HG03064 (cell line): ENCODE results near the gene NCR2.

Source experiments
- ATAC-seq: cut with Tn5 transposase; IDR thresholded peaks from one replicate; pipeline ENCODE4 v1.9.1; 2021; ENCODE audit warnings: low read depth; ENCODE audit not compliant: unreplicated experiment

Gene NCR2

DNA sequence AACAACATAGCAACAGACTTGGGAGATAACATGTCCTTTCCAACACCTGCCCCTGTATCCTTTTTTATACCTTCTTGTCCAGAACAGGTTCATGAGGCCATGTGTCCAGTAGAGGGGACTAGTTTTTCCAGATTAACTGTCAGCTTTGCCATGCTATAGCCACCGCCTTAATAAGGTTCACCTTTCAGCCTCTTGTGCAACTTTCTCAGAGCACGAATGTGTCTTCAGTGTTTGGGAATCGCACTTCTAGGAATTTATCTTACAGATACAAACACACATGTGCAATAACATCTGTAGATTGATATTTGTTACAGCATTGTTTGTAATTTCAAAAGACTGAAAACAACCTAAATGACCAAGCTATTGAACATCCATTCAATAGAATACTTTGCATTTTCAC is 21.4 kb downstream of the NCR2 start:
- no peak for ATAC-seq

DNA sequence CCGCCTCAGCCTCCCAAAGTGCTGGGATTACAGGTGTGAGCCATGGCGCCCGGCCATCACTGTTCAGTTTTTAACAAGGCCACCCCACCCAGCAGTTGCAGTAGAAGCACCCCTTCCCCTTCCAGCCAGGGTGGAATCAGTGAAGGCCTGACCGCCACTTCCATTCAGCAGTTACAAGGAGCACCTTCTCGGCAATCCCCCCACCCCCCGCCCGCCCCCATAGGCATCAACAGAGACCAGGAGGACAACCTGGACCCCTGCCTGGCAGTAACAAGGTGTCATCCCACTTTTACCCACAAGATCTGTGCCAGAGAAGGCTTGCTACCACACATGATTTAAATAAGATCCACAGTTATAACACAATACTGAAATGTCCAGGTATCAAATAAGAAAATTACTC is 23.1 kb downstream of the NCR2 start:
- ATAC-seq: no peak

DNA sequence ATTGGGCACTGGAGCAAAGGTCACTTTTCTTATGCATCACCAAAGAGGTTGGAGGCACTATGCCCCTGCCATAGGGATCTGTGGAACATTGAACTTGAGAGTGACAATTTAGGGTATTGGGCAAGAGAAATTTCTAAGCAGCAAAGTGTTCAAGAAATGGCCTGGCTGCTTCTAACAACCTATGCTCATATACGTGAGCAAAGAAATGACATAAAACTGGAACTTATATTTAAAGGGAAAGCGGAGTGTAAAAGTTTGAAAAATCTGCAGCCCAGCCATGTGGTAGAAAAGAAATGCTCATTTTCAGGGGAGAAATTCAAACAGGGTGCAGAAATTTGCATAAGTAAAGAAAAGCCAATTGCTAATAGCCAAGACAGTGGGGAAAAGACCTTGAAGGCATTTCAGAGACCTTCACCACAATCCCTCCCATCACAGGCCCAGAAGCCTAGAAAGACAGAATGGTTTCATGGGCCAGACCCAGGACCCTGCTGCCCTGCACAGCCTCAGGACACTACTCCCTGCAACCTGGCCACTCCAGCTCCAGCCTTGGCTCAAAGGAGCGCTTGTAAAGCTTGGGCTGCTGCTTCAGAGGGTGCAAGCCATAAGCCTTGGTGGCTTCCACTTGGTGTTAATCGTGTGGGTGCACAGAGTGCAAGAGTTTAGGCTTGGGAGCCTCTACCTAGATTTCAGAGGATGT is 24.4 kb downstream of the NCR2 start:
- ATAC-seq: no peak

DNA sequence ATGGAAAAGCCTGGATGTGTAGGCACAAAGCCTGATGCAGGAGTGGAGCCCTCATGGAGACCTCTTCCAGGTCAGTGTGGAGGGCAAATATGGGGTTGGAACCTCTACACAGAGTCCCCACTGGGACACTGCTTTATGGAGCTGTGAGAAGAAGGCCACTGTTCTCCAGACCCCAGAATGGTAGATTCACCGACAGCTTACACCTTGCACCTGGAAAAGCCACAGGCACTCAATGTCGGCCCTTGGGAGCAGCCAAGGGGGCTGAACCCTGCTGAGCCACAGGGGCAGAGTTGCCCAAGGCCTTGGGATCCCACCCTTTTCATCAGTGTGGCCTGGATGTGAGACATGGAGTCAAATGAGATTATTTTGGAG is 24.9 kb downstream of the NCR2 start:
- ATAC-seq: no peak

DNA sequence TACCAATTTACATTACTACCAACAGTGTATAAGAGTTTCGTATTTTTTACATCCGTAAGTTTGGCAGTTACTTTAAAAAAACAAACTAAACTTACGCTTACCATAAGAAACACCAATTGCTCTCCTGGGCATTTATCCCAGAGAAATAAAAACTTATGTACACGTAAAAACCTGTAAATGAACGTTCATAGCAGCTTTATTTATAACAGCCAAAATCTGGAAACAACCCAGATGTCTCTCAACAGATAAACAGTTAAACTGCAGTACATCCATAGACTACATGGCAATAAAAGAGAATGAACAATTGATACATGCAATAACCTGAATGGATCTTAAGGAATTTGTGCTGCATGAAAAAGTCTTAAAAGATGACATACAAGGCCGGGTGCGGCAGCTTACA is 30.7 kb downstream of the NCR2 start:
- ATAC-seq: no peak

DNA sequence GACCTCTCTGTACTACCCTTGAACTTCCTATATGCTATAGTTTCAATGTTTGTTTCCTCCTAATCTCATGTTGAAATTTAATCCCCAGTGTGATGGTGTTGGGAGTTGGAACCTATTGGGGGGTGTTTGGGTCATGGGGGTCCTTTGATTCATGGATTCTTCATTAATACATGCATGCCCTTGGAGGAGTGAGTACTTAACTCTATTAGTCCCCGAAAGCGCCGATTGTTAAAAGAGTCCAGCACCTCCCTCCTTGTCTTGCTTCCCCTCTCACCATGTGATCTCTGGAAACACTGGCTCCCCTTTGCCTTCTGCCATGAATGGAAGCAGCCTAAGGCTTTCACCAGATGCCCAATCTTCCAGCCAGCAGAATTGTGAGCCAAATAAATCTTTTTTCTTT is 31.7 kb downstream of the NCR2 start:
- no peak for ATAC-seq

DNA sequence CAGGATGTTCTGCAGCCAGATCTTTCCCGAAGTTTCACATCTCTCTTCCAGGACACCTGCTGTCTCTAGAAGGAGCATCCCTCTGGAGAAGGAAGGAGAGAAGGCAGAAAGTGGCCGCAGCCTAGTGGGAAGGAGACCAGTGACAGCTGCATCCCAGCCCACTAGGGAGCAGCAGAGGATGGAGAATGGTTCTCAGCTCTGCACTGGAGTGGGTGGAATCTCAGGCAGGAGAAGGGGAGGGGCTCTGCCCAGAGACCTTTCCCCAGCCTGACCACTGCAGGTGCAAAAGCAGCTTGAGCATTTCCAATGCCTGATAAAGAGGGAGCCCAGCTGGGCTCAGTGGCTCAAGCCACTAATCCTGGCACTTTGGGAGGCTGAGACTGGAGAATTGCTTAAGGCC is 32.3 kb downstream of the NCR2 start:
- ATAC-seq: no peak

DNA sequence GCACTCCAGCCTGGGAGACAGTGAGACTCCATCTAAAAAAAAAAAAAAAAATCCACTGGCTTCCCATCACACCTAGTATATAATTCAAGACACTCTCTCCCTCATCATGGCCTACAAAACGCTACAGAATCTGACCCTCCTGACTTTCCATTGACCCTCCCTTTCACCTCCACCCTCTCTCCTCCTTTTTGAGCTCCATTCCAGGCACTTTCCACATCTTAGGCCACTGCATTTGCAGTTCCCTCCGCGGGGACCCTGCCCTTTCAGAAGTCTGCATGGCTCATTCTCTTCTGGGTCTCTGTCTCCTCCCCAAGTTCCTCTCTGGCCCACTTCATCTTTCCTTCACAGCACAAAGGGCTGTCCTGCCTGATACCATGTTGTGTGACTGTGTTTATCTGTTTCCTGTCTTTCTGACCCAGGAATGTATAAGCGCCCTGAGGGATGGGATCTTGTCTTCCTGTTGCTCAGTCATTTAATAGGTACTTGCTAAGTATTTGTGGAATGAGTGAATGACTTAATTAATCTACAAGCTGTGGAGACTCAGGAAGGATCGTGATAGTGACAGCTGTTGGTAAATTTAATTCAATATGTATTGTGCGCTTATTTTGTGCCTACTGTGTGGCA is 35.2 kb downstream of the NCR2 start:
- ATAC-seq: no peak

DNA sequence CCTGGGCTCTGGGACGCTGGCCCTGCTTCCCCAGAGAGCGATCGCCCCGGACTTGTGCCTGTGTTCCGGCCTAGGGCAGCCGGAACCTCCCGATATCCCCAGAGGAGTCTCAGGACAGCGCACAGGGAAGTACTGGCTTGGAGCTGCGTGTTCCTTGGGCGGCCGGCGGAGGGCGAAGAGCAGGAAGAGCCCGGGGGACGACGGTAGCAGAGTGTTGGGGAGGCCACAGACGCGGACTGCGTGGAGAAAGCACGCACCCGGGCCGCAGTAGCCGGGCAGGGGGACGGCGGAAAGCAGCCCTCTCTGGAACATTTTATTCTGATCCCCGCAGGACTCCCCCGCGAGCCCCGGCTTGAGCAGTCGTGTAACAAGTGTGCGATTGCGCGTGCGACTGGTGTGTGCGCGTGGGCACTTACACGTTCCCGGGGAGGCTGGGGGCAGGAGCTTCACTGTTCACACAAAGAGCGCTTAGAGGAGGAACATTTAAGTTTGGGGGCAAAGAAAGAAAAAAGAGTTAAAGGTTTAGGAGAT is 36.1 kb downstream of the NCR2 start:
- no peak for ATAC-seq

DNA sequence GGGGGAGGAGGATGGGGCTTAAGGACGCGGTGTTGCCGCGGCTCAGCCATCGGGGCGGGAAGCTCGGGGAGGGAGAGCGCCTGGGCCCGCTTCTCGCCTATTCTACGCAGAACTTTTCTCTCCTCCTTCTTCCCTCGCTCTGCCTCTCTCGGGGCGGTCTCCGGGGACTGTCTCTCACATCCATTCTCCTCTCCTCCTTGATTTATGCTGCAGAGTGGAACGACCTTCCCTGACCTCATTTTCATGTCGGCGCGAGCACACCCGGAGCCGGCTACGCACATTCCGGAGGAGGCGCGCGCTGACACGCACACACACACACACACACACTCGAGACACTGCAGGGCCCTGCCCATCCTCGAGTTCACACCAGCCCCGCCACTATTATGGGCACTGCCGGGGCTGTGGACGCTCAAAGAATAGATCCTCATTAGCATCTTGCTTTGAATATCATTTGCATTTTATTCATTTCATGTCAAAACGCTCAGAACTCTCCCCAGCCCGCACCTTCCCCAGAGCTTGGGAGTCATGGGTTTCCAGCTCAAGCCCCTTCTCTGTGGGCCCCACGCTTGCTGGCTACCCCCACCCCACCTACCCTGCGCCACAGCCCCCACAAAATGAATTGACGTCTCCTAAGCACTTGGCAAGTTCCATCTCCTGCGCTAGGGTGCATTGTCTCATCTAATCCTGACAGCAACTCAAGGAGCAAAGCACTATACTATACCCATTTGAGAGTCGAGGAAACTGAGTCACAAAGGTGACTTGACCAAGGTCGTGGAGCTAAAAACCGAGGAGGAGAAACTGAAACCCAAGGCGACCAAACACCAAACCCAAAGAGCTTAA is 36.8 kb downstream of the NCR2 start:
- no peak for ATAC-seq

DNA sequence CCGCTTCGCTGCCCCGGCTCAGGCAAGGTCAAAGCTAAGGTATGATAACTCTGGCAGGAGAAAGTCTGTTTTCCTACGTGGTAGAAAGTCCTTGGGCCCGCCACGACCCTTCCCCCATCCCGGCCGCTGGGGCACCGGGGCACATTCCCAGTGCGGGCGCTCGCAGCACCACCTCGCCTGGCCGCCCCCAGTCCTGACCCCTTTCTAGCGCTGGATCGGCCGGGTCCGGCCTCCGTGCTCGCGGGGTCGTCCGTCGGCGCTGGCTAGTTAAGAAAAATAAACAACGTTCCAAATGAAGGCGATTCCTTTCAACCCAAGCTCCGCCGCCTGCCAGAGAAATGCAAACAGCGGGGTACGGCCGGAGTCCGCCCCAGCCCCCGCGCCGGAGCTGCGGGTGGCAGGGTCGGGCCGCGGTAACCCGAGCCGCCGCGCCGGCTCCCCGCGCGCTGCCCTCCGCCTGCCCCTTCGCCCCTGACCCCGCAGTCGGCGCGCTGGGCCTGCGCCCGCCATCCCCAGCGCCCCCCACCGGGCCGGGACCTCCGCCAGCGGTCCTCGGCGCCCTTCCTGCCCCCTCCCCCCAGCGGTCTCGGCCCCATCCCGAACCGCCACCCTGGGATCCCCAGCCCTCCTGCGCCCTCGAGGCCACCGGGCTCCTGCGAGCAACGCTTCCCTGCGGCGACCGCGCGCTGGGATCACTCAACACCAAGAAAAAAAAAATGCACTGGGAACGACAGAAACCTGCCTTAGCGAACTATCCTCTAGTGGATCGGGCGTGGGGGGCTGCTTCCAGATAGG is 37.6 kb downstream of the NCR2 start:
- no peak for ATAC-seq

DNA sequence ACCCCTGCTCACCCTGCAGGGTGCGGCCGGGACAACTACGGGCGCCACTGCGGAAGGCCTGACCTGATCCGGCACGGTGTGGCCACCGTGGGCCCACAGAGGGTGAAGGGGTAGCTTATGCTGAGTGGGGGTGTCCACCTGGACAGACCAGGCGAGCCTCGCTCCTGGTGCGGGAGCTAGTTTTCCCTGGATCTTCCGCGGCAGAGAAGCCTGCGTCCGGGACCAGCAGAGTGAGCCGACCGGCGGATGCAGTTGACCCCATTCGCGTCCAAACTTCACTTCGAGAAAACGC is 38.2 kb downstream of the NCR2 start:
- no peak for ATAC-seq

DNA sequence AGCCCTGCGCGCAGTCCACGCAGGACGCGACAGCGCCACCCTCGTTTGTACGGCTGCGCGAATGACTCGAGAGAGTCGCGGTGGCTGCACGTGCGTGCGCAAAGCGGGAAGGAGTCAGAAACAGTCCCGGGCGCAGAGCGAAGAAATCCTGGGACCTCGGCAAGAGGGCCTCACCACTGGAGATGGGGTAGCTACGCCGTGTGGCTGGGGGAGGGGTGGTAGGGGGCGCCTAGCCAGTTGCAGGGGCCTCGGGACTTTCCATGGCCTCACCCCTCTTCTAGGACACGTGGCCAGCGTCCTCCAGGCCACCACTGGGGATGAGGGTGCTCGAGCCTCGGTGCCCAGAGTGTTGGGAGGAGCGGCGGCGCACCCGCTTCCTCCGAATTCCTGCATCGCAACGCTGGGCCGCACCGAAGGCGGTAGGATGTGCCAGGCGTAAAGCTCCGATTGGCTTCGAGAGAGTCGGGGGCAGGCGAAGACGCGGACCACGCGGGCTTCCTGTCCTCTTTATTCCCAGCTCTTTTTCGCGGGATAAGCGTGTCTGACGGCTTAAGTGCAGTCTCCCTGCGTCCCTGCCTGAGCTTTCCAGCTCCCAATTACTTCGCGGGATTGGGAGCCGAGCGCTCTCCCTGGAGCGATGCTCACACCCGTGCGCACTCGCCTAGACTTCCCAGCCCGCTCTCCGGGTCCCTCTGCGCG is 38.7 kb downstream of the NCR2 start:
- no peak for ATAC-seq

DNA sequence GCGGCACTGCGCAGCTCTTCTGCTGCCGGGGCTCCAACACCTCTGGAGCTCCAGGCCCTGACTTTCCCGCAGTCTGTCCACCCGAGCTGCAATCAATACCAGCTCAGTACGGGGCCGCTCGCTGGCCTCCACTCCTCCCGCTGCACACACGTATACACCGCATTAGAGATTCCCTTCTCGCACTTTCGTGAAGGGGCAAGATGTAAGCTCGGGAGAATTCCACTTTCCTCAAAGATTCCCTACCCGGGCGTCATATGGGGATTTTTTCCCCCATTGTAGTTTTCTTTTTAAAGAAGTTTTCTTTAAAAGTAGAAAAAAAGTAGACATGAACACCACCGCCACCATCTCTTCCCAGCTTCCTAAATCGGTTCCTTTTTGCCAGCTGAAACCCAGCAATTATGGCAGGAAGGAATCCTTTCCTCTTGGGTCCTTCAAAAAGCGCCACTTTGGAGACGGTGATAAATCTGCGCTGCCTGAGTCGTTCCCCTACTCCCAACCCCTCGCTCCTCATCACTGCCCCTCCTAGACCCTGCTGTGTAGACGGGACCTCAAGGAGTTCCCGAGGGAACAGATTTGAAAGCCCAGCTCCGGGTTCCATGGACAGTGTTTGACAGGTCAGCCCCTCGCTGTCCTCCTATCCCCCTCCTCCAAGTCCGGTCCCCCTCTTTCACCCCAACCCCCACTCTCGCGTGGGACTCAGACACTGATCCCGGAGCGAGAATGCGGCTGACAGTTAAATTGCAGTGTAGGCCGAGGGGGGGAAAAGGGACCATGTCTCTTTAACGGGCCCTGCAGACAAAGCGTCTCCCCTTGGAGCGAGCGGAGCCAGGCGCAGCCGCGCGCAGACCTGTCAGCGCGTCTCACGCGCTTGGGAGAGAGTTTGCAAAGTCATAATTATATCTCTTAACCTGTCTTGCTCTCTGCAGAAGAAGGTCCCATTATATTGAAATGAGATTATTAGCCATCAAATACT is 39.5 kb downstream of the NCR2 start:
- ATAC-seq: no peak

DNA sequence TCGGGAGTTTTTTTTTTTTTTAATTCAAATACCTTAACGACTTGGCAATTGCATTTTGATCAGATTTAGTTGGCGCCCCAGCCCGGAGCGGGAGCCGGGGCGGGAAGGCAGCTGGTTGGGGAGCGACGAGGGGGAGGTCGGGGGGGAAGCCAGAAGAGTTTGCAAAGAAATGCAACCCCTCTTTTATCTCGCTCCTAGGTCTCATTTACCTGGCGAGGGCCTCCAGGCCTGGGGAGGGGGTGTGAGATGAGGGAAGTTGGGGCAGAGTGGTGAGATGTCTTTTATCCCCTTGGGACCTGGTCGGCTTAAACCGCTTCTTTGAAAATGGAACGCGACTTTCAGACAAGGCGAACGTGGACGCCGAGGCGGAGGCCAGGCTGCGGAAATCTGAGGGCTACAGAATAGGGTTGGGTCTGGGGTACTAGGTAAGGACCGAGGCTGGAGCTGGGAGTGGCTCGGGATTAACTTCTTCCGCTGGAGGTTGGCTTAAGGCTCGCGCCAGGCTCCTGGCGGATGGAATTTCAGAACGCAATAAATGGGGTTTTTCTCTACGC is 40.3 kb downstream of the NCR2 start:
- no peak for ATAC-seq

DNA sequence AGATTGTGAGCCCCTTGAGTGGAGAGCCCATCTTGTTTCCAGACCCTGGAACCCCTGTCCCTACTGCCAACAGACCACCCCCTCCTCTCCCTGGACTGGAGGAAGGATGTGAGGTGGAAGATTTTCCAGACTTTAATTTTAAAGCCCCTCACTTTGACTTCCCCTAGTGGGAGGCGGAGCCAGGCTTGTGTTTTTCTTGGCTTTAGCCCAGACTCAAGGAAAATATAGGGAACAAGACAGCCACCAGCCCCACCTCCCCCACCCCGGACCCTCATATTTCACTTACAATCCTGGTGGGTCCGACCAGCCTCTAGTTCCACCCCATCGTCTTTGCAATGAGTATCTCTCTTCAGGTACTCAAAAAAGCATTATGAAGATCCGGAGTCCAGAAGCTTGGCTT is 40.8 kb downstream of the NCR2 start:
- ATAC-seq: no peak

DNA sequence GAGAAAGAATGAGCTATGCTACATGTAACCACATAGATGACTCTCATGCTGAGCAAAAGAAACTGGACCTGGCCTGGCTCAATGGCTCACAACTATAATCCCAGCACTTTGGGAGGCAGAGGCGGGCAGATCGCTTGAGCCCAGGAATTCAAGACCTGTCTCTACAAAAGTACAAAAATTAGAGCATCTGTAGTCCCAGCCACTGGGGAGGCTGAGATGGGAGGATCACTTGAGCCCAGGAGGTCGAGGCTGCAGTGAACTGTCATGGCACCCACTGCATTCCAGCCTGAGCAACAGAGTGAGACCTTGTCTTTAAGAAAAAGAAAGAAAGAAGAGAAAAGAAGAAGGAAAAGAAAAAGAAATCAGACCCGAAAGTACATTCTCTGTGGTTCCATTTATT is 41.7 kb downstream of the NCR2 start:
- ATAC-seq: no peak

DNA sequence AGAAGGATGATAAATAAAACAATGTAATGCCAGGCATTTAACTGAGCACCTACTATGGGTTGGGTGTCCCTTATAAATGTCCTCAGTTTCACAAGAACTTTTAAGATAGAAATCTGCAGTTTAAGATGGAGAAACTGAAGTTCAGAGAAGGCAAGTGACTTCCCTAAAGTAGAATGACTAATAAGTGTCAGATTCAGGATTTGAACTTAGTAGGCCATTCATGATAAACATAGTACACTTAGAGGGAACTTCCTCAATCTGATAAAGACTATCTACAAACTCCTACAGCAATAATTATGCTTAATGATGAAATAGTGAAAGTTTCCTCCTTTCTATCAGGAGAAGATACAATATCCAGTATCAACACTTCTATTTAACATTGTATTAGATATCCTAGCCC is 43.9 kb downstream of the NCR2 start:
- no peak for ATAC-seq

DNA sequence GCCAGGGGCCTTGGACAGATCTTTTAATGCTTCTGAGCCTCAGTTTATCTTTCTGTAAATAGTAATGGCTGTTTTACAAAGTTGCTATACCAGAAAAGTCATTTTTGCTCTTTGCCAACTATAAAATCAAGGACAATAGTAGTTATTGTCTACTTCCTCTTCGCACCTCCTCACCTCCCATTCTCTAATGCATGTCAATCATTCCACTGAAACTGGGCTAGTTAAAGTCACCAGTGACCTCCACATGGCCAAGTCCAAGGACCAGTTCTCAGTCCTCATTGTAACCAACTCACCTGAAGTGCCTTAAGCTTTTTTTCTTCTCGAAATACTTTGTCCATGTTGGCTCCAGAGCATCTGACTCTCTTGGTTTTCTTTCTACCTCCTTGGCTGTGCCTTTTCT is 51.2 kb downstream of the NCR2 start:
- no peak for ATAC-seq
